ENCODE measurements around the gene SART1.

Gene SART1

GRCh38 chr11:66015454-66015881 is 53.9 kb downstream of the SART1 start:
- H3K36me3 ChIP-seq (ENCODE audit: control insufficient read depth, insufficient read depth, low read length) = no peaks in the 10 kb centered on the region
- no peaks in the 10 kb centered on the region; the same call in 1 of the 2 replicates for H3K27me3 ChIP-seq (replicated peaks; ENCODE audit: control insufficient read depth, insufficient read depth, low read length)
- TF ChIP-seq, protein P1, sequence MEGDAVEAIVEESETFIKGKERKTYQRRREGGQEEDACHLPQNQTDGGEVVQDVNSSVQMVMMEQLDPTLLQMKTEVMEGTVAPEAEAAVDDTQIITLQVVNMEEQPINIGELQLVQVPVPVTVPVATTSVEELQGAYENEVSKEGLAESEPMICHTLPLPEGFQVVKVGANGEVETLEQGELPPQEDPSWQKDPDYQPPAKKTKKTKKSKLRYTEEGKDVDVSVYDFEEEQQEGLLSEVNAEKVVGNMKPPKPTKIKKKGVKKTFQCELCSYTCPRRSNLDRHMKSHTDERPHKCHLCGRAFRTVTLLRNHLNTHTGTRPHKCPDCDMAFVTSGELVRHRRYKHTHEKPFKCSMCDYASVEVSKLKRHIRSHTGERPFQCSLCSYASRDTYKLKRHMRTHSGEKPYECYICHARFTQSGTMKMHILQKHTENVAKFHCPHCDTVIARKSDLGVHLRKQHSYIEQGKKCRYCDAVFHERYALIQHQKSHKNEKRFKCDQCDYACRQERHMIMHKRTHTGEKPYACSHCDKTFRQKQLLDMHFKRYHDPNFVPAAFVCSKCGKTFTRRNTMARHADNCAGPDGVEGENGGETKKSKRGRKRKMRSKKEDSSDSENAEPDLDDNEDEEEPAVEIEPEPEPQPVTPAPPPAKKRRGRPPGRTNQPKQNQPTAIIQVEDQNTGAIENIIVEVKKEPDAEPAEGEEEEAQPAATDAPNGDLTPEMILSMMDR (IDR thresholded peaks at IDR 0.05; ENCODE audit: insufficient read depth, low read length, poor library complexity, severe bottlenecking) = no peak
- no peak for DNase-seq (ENCODE audit: extremely low read depth, insufficient read length)
- no peak overlapping the region for H3K4me3 ChIP-seq (replicated peaks; ENCODE audit: low read depth, low read length)

DNA sequence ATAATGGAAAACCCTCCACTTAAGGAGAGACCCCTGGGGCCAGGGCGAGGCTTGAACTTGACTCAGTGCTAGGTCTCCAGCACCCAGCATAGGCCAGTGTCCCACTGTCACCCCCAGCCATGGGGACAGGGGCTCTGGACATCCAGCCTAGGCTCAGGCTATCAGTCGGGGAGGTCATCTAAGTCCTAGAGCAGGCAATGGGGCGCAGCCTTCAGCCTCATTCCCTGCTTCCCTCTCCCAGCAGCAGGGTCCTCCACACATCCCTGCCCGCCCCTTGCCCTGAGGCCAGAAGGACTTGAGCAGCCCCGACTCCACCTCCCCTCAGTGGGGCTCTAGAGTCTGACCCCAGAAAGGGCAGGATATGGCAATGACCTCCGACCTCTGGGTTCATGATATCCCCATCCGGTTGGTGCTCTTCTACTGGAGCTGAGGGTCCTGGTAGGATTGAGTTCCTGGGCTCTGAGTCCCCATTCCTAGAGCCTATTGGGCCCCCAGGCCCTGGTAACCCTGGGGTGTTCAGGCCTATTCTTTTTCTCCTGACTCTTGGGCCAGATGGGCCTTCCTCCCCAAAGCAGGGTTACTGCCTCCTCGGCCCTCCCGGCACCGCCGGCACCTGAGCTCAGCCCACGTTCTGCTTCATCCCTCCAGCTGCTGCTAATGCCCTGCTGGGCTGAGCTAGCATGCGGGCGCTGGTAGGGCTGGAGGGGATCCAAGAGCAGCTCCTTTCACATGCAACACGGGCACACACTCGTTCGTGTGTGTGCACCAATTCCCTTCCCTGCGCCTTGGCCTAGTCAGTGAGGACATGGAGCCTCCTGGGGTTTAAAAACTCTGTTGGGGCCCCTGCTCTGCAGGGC is 54.6 kb downstream of the SART1 start:
- Histone ChIP-seq H3K4me3 (replicated peaks; ENCODE audit: low read depth, low read length) (no peak overlapping the region), H3K36me3 (ENCODE audit: control insufficient read depth, insufficient read depth, low read length) (no peaks in the 10 kb centered on the region), H3K27me3 (replicated peaks; ENCODE audit: control insufficient read depth, insufficient read depth, low read length) (no peaks in the 10 kb centered on the region; the same call in 1 of the 2 replicates)
- DNase-seq (ENCODE audit: extremely low read depth, insufficient read length) = no peak
- TF ChIP-seq, protein P1 (IDR thresholded peaks at IDR 0.05; ENCODE audit: insufficient read depth, low read length, poor library complexity, severe bottlenecking) = no peak

- H3K4me3 ChIP-seq (replicated peaks; ENCODE audit: low read depth, low read length) = no peak overlapping the region
- DNase-seq (ENCODE audit: extremely low read depth, insufficient read length) = no peak
- TF ChIP-seq, protein P1 (IDR thresholded peaks at IDR 0.05; ENCODE audit: insufficient read depth, low read length, poor library complexity, severe bottlenecking) = no peak
- peaks cover 2% of the 10 kb centered on the region; the same call in 1 of the 2 replicates for H3K27me3 ChIP-seq (replicated peaks; ENCODE audit: control insufficient read depth, insufficient read depth, low read length)
- no peaks in the 10 kb centered on the region for H3K36me3 ChIP-seq (ENCODE audit: control insufficient read depth, insufficient read depth, low read length)
Observed at GRCh38 chr11:66016793-66017177, 55.3 kb downstream of the SART1 start.

DNA sequence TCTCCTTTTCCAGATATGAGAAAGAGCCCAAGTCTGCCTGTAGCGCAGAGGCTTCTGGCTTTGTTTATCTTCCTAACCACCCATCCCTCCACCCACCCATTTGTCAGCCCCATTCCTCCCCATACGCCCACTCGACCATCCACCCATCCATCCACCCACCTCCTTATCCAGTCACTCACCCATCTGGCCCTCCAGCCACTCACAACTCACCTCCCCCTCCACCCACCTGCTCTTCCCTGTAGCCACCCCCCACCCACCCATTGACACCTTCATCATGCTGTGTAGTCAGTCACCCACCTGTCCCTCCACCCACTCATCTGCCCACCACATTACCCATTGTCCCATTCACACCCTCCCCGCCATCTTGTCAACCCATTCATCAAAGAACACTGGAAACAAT is 55.8 kb downstream of the SART1 start:
- Histone ChIP-seq H3K36me3 (ENCODE audit: control insufficient read depth, insufficient read depth, low read length) (no peaks in the 10 kb centered on the region), H3K27me3 (replicated peaks; ENCODE audit: control insufficient read depth, insufficient read depth, low read length) (peaks cover 2% of the 10 kb centered on the region; the same call in 1 of the 2 replicates), H3K4me3 (replicated peaks; ENCODE audit: low read depth, low read length) (no peak overlapping the region)
- TF ChIP-seq, protein P1 (IDR thresholded peaks at IDR 0.05; ENCODE audit: insufficient read depth, low read length, poor library complexity, severe bottlenecking) = no peak
- no peak for DNase-seq (ENCODE audit: extremely low read depth, insufficient read length)

GRCh38 chr11:66020212-66020611 is 58.7 kb downstream of the SART1 start:
- no peak overlapping the region for H3K4me3 ChIP-seq (replicated peaks; ENCODE audit: low read depth, low read length)
- H3K36me3 ChIP-seq (ENCODE audit: control insufficient read depth, insufficient read depth, low read length) = no peaks in the 10 kb centered on the region
- DNase-seq (ENCODE audit: extremely low read depth, insufficient read length) = no peak
- peaks cover 2% of the 10 kb centered on the region; the same call in 1 of the 2 replicates for H3K27me3 ChIP-seq (replicated peaks; ENCODE audit: control insufficient read depth, insufficient read depth, low read length)
- TF ChIP-seq, protein P1 (IDR thresholded peaks at IDR 0.05; ENCODE audit: insufficient read depth, low read length, poor library complexity, severe bottlenecking) = no peak

Data from GM06990 (cell line).